Measurements from ENCODE around the gene CHTF18. TPM values are rescaled to one million over a fixed set of nuclear protein-coding genes. Genes with fewer than 3 reads are reported as not detected.

Gene CHTF18

DNA sequence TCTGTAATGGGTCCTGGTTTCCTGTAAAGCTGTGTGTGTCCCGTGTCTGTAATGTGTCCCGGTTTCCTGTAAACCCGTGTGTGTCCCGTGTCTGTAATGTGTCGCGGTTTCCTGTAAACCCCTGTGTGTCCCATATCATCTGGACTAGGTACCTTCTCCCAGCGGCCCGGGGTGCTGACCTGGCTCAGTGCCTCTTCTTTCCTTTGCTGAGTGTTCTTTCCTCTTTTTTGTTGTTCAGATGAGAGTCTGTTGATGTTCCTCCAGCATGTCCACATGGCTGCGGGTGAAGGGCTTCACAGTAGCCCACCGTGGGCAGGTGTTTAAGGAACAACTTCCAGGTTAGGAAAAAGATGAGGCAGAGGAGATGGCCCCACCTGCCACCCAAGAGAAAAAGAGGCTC, 58.7 kb downstream of the CHTF18 start:
- no peak overlapping the region for H2BK15ac ChIP-seq (ENCODE audit: low read depth, poor library complexity, severe bottlenecking)
- no peak overlapping the region for H2AK5ac ChIP-seq (ENCODE audit: low read length, severe bottlenecking)
- WGBS: 92% methylated on average over 10 of the region's 10 CpGs
- peaks cover 0 to 18% of the 10 kb centered on the region in 2 experiments for H3K27me3 ChIP-seq (ENCODE audit: control insufficient read depth in 1 of 2, insufficient read depth in 1 of 2, low read length in 2 of 2)
- no peak overlapping the region for H3K27ac ChIP-seq (ENCODE audit: low read length, poor library complexity, severe bottlenecking)
- H2BK5ac ChIP-seq (ENCODE audit: low read depth, low read length, poor library complexity, severe bottlenecking): no peak overlapping the region
- H2BK12ac ChIP-seq (ENCODE audit: low read length in 2 of 2): no peak overlapping the region
- H3K4me3 ChIP-seq (ENCODE audit: insufficient read depth in 1 of 2, low read depth in 1 of 2, low read length in 2 of 2): no peak overlapping the region
- H3K4me2 ChIP-seq (ENCODE audit: low read length, poor library complexity, severe bottlenecking): no peak overlapping the region
- no peak for DNase-seq
- H3K79me1 ChIP-seq (replicated peaks; ENCODE audit: low read length, poor library complexity, severe bottlenecking): no peaks in the 10 kb centered on the region
- peaks cover 7% of the 10 kb centered on the region for H3K9me3 ChIP-seq (ENCODE audit: control insufficient read depth, low read length)
- no peak overlapping the region for H3K23ac ChIP-seq (ENCODE audit: low read length in 2 of 2)
- no peak overlapping the region for H3K14ac ChIP-seq (ENCODE audit: low read length in 2 of 2)
- H4K91ac ChIP-seq (ENCODE audit: low read length): no peak overlapping the region
- no peak overlapping the region for H3K4ac ChIP-seq (ENCODE audit: low read depth in 1 of 2, low read length in 2 of 2)
- no peaks in the 10 kb centered on the region for H3K4me1 ChIP-seq (ENCODE audit: control insufficient read depth, insufficient read depth, low read depth, low read length)
- H4K8ac ChIP-seq (ENCODE audit: low read length): no peak overlapping the region
- H3K18ac ChIP-seq (ENCODE audit: low read depth in 1 of 2, low read length in 2 of 2): no peak overlapping the region
- no peak overlapping the region for H2BK120ac ChIP-seq (ENCODE audit: low read depth, low read length)
- no peak overlapping the region for H3K9ac ChIP-seq (ENCODE audit: low read length)
- no peaks in the 10 kb centered on the region for H3K36me3 ChIP-seq (ENCODE audit: control insufficient read depth in 1 of 2, insufficient read depth in 2 of 2, low read depth in 1 of 2, low read length in 2 of 2)
- no peak overlapping the region for H2AFZ ChIP-seq (ENCODE audit: low read depth, low read length)

Small RNA genes lying within 50 kb of the gene (small RNA-seq; reads per million reads assigned to genes)
- gene MIR662 (ENCODE audit: low read depth): not detected
